Activated T-cell treated with anti-CD3 and anti-CD28 coated beads, Interleukin-2, amount 50 U/mL, for 72 hours (primary cell): ENCODE measurements around the gene C2orf92. TPM values are rescaled to one million over a fixed set of nuclear protein-coding genes. Genes with fewer than 3 reads are reported as not detected.
"Not testable (repeated sequence)": the region's sequence is repeated elsewhere in the genome, so short reads cannot be mapped to it uniquely, and the experiment has no call there.

Experiments
- ATAC-seq, 2 donors: fragments of 150-1000 bp; cut with Tn5 transposase; replicated peaks in 1 of 2; 2 replicates each; pipeline ENCODE4 v1.10.0; 2021; ENCODE audit warnings: moderate library complexity in 2 of 2, mild to moderate bottlenecking in 1 of 2
- DNase-seq, 2 donors: peaks; one replicate each; pipeline ENCODE4 v3.0.0; 2021 to 2022; ENCODE audit warnings: mixed read lengths in 1 of 2
- H3K27ac Mint-ChIP-seq: one replicate; pipeline ENCODE4 v1.8.0; 2022; ENCODE audit warnings: mild to moderate bottlenecking, moderate library complexity, mixed read lengths
- H3K27me3 Mint-ChIP-seq: one replicate; pipeline ENCODE4 v1.8.0; 2022; ENCODE audit warnings: low read depth, mixed read lengths
- H3K36me3 Mint-ChIP-seq, 2 donors: one replicate each; pipeline ENCODE4 v1.8.0; 2022; ENCODE audit warnings: mixed read lengths in 2 of 2, mild to moderate bottlenecking in 1 of 2; ENCODE audit not compliant: insufficient read depth in 2 of 2
- H3K4me1 Mint-ChIP-seq: one replicate; pipeline ENCODE4 v1.8.0; 2022; ENCODE audit warnings: low read depth, mixed read lengths
- H3K4me3 Mint-ChIP-seq, 2 donors: one replicate each; pipeline ENCODE4 v1.8.0; 2022; ENCODE audit warnings: mild to moderate bottlenecking in 2 of 2, mixed read lengths in 2 of 2, moderate library complexity in 2 of 2
- H3K9me3 Mint-ChIP-seq, 2 donors: one replicate each; pipeline ENCODE4 v1.8.0; 2022; ENCODE audit warnings: mixed read lengths in 2 of 2
- total RNA-seq, 2 donors: library from RNA; stranded (reverse); gene quantifications; one replicate each; pipeline ENCODE4 v1.2.3, GENCODE V29; 2022

The C2orf92 gene
- total RNA-seq, 2 donors from 2014 or later: 15.2 to 18.0 TPM

- Mint-ChIP-seq H3K27me3 (no peaks in the 10 kb centered on the region), H3K4me3 (peak overlapping the region; percentile 91 to 94), H3K36me3 (peaks cover 3 to 17% of the 10 kb centered on the region in 2 donors), H3K9me3 (no peaks in the 10 kb centered on the region), H3K4me1 (peaks cover 34% of the 10 kb centered on the region), H3K27ac (peak overlapping the region; percentile 96)
- peak; percentile 75 to 76 for ATAC-seq
- DNase-seq: peak; percentile 86 to 91
Measured at GRCh38 chr2:97662895-97663625, 6.5 kb upstream of the C2orf92 start.

DNA sequence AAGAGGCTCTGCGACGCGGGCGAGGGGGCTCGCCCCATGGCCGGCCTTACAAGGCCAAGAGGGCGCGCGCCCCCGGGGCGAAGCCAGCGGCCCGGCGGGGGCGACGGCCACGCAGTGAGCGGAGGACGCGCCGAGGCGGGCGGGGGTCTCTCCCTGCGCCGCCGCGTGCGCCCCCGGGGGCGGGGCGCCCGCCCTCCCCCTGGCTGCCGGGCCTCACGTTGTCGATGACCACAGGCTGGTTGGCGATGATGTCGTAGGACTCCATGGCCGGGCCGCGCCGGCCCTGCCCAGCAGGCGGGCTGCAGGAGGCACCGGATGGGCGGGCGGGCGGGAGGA, 5.9 kb upstream of the C2orf92 start:
- peaks cover 3 to 11% of the 10 kb centered on the region in 2 donors for H3K36me3 Mint-ChIP-seq
- H3K4me3 Mint-ChIP-seq: peak overlapping the region; percentile 91 to 94
- peak overlapping the region; percentile 96 for H3K27ac Mint-ChIP-seq
- no peak for DNase-seq
- H3K9me3 Mint-ChIP-seq: no peaks in the 10 kb centered on the region
- peaks cover 34% of the 10 kb centered on the region for H3K4me1 Mint-ChIP-seq
- ATAC-seq: no peak
- no peaks in the 10 kb centered on the region for H3K27me3 Mint-ChIP-seq

- H3K27me3 Mint-ChIP-seq: no peaks in the 10 kb centered on the region
Measured at GRCh38 chr2:97663962-97664635, 5.4 kb upstream of the C2orf92 start, which contains the start of gene ACTR1B. ACTR1B (minus strand) TSS chr2:97664044; CDS start chr2:97663890, 154 bp downstream.

GRCh38 chr2:97664636-97664970, 4.9 kb upstream of the C2orf92 start:
- Mint-ChIP-seq H3K36me3 (peaks cover 3 to 9% of the 10 kb centered on the region in 2 donors), H3K9me3 (no peaks in the 10 kb centered on the region), H3K27ac (peak overlapping the region; percentile 55), H3K4me3 (peak overlapping the region; percentile 79 to 94), H3K27me3 (no peaks in the 10 kb centered on the region), H3K4me1 (peaks cover 34% of the 10 kb centered on the region)
- no peak for ATAC-seq
- no peak for DNase-seq

More at GRCh38 chr2:97663962-97664635, 5.4 kb upstream of the C2orf92 start, which contains the start of gene ACTR1B:
- H3K36me3 Mint-ChIP-seq: peaks cover 3 to 9% of the 10 kb centered on the region in 2 donors
- DNase-seq (peak; percentile 98 to 99), ATAC-seq (peak; percentile 78 to 80)
- H3K9me3 Mint-ChIP-seq: no peaks in the 10 kb centered on the region
- peaks cover 34% of the 10 kb centered on the region for H3K4me1 Mint-ChIP-seq
- peak within 1 kb of the TSS; percentile 94 for H3K4me3 Mint-ChIP-seq
- peak within 1 kb of the TSS; percentile 96 for H3K27ac Mint-ChIP-seq

DNA sequence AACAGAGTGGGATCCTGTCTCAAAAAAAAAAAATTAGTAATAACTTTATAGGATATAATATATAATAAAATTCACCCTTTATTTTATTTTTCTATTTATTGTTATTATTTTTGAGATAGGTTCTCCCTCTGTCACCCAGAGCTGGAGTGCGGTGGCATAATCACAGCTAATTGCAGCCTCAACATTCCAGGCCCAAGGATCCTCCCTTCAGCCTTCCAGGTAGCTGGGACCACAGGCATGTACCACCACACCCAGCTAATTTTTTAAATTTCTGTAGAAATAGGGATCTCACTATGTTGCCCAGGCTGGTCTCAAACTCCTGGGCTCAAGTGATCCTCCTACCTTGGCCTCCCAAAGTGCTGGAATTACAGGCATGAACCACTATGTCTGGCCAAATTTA, 958 bp downstream of the C2orf92 start:
- Mint-ChIP-seq H3K36me3 (peaks cover 0 to 4% of the 10 kb centered on the region in 2 donors), H3K27me3 (no peaks in the 10 kb centered on the region), H3K27ac (no peak overlapping the region), H3K4me3 (no peak overlapping the region), H3K9me3 (no peaks in the 10 kb centered on the region), H3K4me1 (peaks cover 27% of the 10 kb centered on the region)
- ATAC-seq (no peak), DNase-seq (no peak)

DNA sequence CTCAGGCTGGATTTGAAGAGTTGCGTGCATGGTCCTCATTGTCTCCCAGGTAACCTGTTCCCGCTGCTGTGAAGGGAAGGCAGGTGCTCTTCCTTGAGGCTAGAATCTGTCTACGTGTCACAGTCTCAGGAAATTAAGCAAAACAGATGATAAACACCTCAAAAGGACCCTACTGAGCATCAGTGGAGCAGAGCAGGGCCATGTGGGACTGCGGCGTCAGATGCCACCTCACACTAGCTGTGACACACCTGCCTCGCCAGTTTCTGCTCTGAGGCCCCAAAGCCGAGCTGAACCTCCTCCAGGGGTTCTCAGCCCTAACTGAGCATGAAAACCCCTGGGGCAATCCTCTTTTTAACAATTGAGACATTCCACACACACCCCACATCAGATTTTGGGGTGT, 2.0 kb downstream of the C2orf92 start:
- Mint-ChIP-seq H3K4me3 (no peak overlapping the region), H3K36me3 (peaks cover 0 to 4% of the 10 kb centered on the region in 2 donors), H3K9me3 (no peaks in the 10 kb centered on the region), H3K27ac (no peak overlapping the region), H3K4me1 (peaks cover 29% of the 10 kb centered on the region), H3K27me3 (no peaks in the 10 kb centered on the region)
- no peak for ATAC-seq
- no peak for DNase-seq

DNA sequence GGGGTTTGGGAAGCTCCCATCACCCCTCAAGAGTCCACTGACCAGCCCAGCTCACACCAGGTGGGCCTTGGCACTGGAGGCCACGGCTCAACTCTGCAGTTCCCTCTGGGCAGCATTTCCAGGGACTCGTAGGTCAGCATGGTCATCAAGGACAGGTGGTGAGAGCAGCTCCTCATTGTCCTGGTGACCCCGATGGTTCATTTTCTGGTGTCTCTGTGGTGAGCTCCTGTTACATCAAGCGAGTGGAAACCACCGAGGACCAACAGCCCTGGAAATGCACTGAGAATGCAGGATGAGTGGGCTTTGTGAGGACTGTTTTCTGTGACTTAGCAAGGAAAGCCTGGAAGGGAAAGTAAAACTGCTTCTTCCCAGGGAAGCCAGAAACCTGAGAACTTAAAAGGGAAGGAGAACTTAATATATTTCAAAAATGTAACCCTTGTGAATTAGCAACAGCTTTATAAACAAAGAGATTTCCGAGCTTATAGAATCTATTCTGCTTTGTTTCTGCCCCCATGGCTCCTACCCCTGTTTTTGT, 3.2 kb downstream of the C2orf92 start:
- H3K4me1 Mint-ChIP-seq: peaks cover 39% of the 10 kb centered on the region
- not testable (repeated sequence) for ATAC-seq, H3K9me3 Mint-ChIP-seq, H3K36me3 Mint-ChIP-seq, DNase-seq, H3K27me3 Mint-ChIP-seq
- H3K27ac Mint-ChIP-seq: peak overlapping the region; percentile 70
- H3K4me3 Mint-ChIP-seq: peak overlapping the region; percentile 69 to 76

GRCh38 chr2:97673182-97673914, 3.8 kb downstream of the C2orf92 start:
- H3K4me1 Mint-ChIP-seq: peaks cover 44% of the 10 kb centered on the region
- H3K36me3 Mint-ChIP-seq: peaks cover 0 to 8% of the 10 kb centered on the region in 2 donors
- H3K27me3 Mint-ChIP-seq: no peaks in the 10 kb centered on the region
- ATAC-seq: peak; percentile 81 to 84
- no peaks in the 10 kb centered on the region for H3K9me3 Mint-ChIP-seq
- DNase-seq: peak; percentile 48 to 66
- H3K4me3 Mint-ChIP-seq: peak overlapping the region; percentile 69 to 76
- H3K27ac Mint-ChIP-seq: peak overlapping the region; percentile 75

DNA sequence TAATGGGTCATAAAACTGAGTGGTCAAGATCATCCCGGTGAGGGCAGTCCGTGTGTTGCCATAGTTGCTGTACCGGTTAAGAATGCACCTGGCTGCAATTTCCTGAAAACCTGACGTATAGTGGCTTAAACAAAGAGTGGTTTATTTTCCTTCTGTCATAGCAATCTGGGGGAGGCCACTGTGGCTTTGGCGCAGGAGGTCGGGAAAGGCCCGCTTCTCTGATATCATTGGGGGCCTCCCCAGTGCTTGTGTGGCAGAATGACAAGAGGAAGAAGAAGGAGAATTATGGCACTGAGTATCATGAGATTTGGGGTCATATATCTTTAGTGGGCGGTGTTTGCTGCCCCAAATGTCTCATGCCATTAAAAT, 4.4 kb downstream of the C2orf92 start:
- H3K9me3 Mint-ChIP-seq: no peaks in the 10 kb centered on the region
- ATAC-seq (peak; percentile 66 to 73), DNase-seq (peak; percentile 60 to 72)
- peaks cover 46% of the 10 kb centered on the region for H3K4me1 Mint-ChIP-seq
- H3K27me3 Mint-ChIP-seq: no peaks in the 10 kb centered on the region
- H3K27ac Mint-ChIP-seq: peak overlapping the region; percentile 75
- peaks cover 0 to 8% of the 10 kb centered on the region in 2 donors for H3K36me3 Mint-ChIP-seq
- H3K4me3 Mint-ChIP-seq: peak overlapping the region; percentile 69 to 76

- ATAC-seq (no peak), DNase-seq (no peak)
- H3K36me3 Mint-ChIP-seq: peaks cover 0 to 11% of the 10 kb centered on the region in 2 donors
- peaks cover 46% of the 10 kb centered on the region for H3K4me1 Mint-ChIP-seq
- no peak overlapping the region for H3K27ac Mint-ChIP-seq
- H3K27me3 Mint-ChIP-seq: no peaks in the 10 kb centered on the region
- H3K9me3 Mint-ChIP-seq: no peaks in the 10 kb centered on the region
- H3K4me3 Mint-ChIP-seq: no peak overlapping the region
Measured at GRCh38 chr2:97675430-97676113, 6.1 kb downstream of the C2orf92 start.

GRCh38 chr2:97676620-97677019, 7.1 kb downstream of the C2orf92 start:
- Mint-ChIP-seq H3K4me1 (peaks cover 46% of the 10 kb centered on the region), H3K36me3 (peaks cover 0 to 11% of the 10 kb centered on the region in 2 donors), H3K9me3 (no peaks in the 10 kb centered on the region), H3K4me3 (peak overlapping the region in 1 of 2 donors; percentile 13), H3K27me3 (no peaks in the 10 kb centered on the region), H3K27ac (no peak overlapping the region)
- DNase-seq (no peak), ATAC-seq (peak; percentile 55 to 62)

DNA sequence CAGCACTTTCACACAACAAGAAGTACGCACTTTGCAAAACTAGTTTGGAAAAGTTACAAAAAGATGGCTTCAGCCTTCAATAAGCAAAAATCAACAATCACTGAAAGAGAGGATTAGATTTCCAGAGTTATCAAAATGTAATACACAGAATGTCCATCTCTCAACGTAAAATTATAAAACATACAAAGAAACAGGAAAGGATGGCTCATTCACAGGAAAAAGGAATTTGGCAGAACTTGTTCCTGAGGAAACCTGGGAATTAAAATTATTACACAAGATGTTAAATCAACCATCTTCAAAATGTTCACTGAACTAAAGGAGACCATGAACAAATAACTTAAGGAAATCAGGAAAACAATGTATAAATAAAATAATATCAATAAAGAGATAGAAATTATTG, 8.0 kb downstream of the C2orf92 start:
- Mint-ChIP-seq H3K27ac (no peak overlapping the region), H3K27me3 (no peaks in the 10 kb centered on the region), H3K9me3 (no peaks in the 10 kb centered on the region), H3K4me1 (peaks cover 46% of the 10 kb centered on the region), H3K4me3 (no peak overlapping the region), H3K36me3 (peaks cover 0 to 11% of the 10 kb centered on the region in 2 donors)
- DNase-seq: no peak
- no peak for ATAC-seq
